Measurements from ENCODE around the gene CSF2RB. TPM values are rescaled to one million over a fixed set of nuclear protein-coding genes. Genes with fewer than 3 reads are reported as not detected.

CSF2RB gene
- total RNA-seq, 2 experiments from 2014 or later, result 0.22 to 0.48 TPM

DNA sequence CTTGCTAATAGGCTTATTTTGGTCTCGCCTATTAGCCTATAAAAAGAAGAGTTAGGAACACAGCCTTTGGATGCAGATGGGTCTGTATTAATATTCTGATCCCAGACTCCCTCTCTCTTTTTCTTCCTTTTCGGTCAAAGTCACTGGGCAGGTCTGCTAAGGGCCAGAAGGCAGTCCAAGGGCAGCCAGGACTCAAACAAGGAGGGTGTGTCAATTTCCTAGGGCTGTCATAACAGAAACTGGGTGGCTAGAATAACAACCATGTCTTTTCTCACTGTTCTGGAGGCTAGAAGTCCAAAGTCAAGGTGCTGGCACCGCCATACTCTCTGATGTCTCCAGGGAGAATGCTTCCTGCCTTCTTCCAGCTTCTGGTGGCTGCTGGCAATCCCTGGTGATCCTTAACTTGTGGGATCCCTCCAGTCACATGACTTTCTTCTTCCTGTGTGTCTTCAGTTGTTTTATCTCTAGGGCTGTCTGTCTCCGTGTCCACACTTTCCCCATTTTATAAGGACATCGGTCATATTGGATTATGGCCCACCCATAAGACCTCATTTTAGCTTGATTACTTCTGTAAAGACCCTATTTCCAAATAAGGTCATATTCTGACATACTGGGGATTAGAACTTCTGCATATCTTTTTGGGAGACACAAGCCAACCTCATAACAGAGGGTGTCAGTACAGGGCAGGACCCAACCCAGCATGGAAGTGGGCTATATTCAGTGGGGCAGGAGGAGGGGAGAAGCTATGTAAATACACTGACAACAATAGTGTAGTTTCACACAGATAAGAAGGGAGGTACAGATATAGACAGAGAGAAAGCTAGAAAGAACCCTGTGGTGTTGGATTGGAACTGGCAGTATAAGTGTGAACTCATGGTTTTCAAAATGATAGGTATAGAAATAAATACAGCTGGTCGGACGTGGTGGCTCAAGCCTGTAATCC is 5.9 kb upstream of the CSF2RB start:
- no peak overlapping the region for H3K4me3 Mint-ChIP-seq
- peaks cover 32% of the 10 kb centered on the region for H3K27me3 Mint-ChIP-seq
- intact Hi-C loops (cut with micrococcal nuclease), result no loop called here
- ChIA-PET CTCF (interaction anchor here (1.7 to 2.3 kb wide), 2 partner anchors 51 to 70 kb away, joined by 4 to 5 read pairs; no protein-coding TSS in a partner anchor), POLR2A (interaction anchor here (0.6 to 0.7 kb wide), 2 partner anchors 66 to 237 kb away, joined by 3 to 4 read pairs; no protein-coding TSS in a partner anchor)
- H3K9me3 Mint-ChIP-seq, result no peaks in the 10 kb centered on the region
- no peaks in the 10 kb centered on the region for H3K4me1 Mint-ChIP-seq (ENCODE audit: low read depth)
- no peak for DNase-seq
- no peaks in the 10 kb centered on the region for H3K36me3 Mint-ChIP-seq
- no peak overlapping the region for H3K27ac Mint-ChIP-seq

DNA sequence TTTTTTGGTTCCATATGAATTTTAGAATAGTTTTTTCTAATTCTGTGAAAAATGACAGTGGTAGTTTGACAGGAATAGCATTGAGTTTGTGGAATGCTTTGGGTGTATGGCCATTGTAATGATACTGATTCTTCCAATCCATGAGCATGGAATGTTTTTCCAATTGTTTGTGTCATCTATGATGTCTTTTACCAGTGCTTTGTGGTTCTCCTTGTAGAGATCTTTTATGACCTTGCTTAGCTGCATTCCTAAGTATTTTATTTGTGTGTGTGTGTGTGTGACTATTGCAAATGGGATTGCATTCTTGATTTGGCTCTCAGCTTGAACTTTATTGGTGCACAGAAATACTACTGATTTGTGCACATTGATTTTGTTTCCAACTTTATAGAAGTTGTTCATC is 3.0 kb upstream of the CSF2RB start:
- H3K4me1 Mint-ChIP-seq (ENCODE audit: low read depth), result no peaks in the 10 kb centered on the region
- no peak overlapping the region for H3K4me3 Mint-ChIP-seq

DNA sequence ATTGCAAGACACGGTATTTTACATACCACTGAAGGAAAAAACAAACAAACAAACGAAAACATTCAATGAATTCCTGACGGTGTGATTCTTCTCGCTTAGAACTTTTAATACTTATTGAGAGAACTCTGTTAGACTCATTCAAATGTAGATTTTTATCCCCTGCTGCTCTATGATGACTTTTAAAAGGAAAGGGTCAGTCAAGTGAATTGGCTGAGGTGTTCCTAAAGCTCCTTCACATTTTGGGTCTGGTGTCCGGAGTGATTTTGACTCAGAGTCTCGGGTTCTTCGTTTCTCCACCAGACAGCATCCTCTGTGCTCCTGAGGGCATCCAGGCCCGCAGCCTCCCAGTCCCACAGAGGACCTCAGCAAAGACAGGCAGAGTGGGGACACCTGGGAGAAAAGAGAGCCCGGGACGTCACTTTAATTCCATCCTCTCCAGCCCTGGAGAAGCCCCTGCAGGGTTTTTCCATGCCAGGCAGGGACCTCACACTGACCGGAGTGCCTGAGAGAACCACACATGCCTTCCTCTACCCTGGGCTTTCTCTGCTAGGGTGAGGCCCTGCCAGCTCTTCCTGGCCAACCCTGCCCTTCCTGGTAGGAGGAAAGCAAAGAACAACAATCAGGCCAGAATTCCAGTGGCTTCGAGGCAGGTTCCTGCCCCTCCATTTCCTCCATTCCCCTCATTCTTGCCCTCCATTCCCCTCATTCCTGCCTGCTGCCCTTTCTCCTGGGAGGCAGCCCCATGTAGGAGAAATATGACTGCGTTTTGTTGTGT is 1.4 kb upstream of the CSF2RB start:
- CTCF ChIA-PET, result interaction anchor here (1.0 kb wide), 1 partner anchor 348 kb away, joined by 3 read pairs; no protein-coding TSS in a partner anchor
- H3K27me3 Mint-ChIP-seq, result peaks cover 14% of the 10 kb centered on the region

More for the DNA sequence above, 3.0 kb upstream of the CSF2RB start:
- H3K27ac Mint-ChIP-seq, result no peak overlapping the region
- no peaks in the 10 kb centered on the region for H3K36me3 Mint-ChIP-seq
- peaks cover 18% of the 10 kb centered on the region for H3K27me3 Mint-ChIP-seq
- no peak for DNase-seq
- ChIA-PET CTCF (interaction anchor here (1.1 kb wide), 2 partner anchors 54 to 68 kb away, joined by 3 to 5 read pairs; no protein-coding TSS in a partner anchor), POLR2A (no interaction called here)
- no peaks in the 10 kb centered on the region for H3K9me3 Mint-ChIP-seq
- intact Hi-C loops (cut with micrococcal nuclease), result no loop called here

DNA sequence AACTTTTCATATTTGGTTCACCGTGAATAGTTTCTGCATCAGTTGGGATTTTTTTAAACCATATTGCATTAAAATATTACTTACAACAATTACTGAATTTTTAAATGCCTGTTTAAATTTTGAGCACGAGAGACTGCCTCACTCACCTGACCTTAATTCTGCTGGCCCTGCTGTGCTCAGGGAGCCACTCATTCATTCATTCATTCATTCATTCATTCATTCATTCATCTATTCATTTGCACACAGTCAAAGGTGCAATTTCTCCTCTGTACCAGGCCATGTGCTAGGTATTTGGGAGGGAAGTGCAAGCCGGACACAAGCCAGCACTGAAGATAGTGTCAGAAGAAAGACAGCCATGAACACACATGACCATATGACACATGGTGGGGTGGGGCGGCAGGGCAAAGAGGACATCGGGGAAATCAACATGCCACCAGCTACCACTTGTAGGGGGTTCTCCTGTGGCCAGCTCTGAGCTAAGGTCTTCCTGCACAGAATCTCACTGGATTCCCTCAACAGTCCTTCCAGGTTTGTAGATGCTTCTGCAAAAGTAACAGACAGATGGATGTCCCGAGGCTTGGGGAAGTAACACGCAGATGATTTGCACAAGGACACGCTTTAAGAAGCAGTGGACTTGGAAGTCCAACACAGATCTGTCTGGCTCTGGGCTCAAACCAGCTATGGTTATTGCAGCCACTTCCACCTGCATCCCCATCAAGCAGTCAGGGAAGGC is 568 bp upstream of the CSF2RB start:
- Mint-ChIP-seq H3K4me3 (no peak overlapping the region), H3K36me3 (no peaks in the 10 kb centered on the region), H3K9me3 (no peaks in the 10 kb centered on the region), H3K27me3 (peaks cover 10% of the 10 kb centered on the region), H3K4me1 (ENCODE audit: low read depth) (no peaks in the 10 kb centered on the region), H3K27ac (no peak overlapping the region)
- DNase-seq, result no peak
- ChIA-PET POLR2A (no interaction called here), CTCF (interaction anchor here (1.8 kb wide), 1 partner anchor 57 kb away, joined by 6 read pairs; no protein-coding TSS in a partner anchor)
- intact Hi-C loops (cut with micrococcal nuclease), result no loop called here

More for the DNA sequence above, 1.4 kb upstream of the CSF2RB start:
- H3K27ac Mint-ChIP-seq, result no peak overlapping the region
- no peaks in the 10 kb centered on the region for H3K36me3 Mint-ChIP-seq
- POLR2A ChIA-PET, result no interaction called here
- no peak for DNase-seq
- H3K4me3 Mint-ChIP-seq, result no peak overlapping the region
- intact Hi-C loops (cut with micrococcal nuclease), result no loop called here
- no peaks in the 10 kb centered on the region for H3K9me3 Mint-ChIP-seq
- H3K4me1 Mint-ChIP-seq (ENCODE audit: low read depth), result no peaks in the 10 kb centered on the region

DNA sequence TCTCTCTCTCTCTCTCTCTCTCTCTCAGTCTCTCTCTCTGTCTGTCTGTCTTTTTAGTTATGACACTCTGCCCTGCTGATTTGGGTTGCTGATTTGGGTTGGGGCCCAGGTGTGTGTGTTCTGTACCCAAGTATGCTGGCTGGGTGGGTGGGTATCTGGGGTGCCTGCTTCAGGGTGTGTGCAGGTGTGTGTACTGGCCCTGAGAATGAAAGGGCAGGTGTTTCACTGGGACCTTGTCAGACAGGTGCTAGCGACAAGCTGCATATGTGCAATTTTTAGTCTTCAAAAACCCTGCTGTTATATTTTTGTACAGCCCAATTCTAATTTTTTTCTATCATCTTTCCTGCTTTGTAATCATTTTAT is 943 bp downstream of the CSF2RB start:
- Mint-ChIP-seq H3K36me3 (no peaks in the 10 kb centered on the region), H3K4me3 (no peak overlapping the region), H3K27ac (no peak overlapping the region), H3K4me1 (ENCODE audit: low read depth) (no peaks in the 10 kb centered on the region), H3K9me3 (no peaks in the 10 kb centered on the region), H3K27me3 (peaks cover 9% of the 10 kb centered on the region)
- intact Hi-C loops (cut with micrococcal nuclease), result no loop called here
- DNase-seq, result no peak
- ChIA-PET CTCF (interaction anchor here (1.8 kb wide), 1 partner anchor 58 kb away, joined by 6 read pairs; no protein-coding TSS in a partner anchor), POLR2A (no interaction called here)

DNA sequence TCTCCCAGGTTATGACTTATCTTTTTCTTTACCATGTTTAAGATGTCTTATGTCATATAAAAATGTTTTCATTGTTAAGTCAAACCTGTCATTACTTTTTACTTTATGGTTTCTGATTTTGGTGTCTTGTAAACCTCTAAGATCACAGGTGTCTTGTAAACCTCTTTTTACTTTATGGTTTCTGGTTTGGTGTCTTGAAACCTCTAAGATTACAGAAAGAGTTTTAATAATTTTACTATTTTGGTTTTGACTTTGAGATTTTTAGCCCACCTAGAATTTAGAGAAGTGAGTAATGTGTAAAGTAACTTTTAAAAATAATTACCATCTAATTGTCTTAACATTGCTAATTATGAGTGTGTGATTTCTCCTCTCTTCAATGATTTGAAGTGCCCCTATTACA is 2.6 kb downstream of the CSF2RB start:
- intact Hi-C loops (cut with micrococcal nuclease), result no loop called here
- H3K36me3 Mint-ChIP-seq, result no peaks in the 10 kb centered on the region
- H3K27me3 Mint-ChIP-seq, result peaks cover 12% of the 10 kb centered on the region
- ChIA-PET POLR2A (no interaction called here), CTCF (no interaction called here)
- H3K27ac Mint-ChIP-seq, result no peak overlapping the region
- DNase-seq, result no peak
- H3K4me3 Mint-ChIP-seq, result no peak overlapping the region
- no peaks in the 10 kb centered on the region for H3K9me3 Mint-ChIP-seq
- no peaks in the 10 kb centered on the region for H3K4me1 Mint-ChIP-seq (ENCODE audit: low read depth)

DNA sequence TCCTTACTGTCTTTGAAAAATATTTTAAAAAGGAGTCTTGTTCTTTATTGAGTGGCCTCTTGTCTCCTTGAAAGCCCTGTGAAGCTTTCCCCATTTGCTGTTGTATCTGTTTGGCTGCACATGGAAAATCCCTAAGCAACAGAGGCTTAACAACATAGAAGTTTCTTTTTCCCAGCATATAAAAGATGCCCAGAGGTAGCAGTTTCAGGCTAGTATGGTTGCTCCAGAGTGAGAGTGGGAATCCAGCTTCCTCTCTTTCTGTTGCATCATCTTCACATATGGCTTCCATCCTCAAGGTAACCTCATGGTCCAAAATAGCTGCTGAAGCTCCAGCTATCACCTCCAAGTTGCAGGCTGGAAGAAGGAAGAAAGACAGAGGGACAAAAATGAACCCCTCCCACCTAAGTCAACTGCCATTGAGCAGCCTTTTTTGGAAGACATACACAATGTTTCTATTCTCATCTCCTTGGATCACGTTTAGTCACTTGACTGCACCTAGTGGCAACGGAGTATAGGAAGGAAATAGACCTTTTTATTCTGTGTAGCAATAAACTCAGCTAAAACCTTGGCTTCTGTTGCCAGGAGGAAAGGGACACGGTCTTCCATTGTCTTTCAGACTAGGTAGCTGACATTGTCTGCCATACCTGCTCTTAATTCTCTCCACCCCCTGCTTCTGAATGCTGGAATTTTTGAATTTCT is 5.3 kb downstream of the CSF2RB start:
- Mint-ChIP-seq H3K27me3 (peaks cover 7% of the 10 kb centered on the region), H3K4me3 (no peak overlapping the region), H3K27ac (no peak overlapping the region), H3K36me3 (no peaks in the 10 kb centered on the region), H3K9me3 (no peaks in the 10 kb centered on the region), H3K4me1 (ENCODE audit: low read depth) (no peaks in the 10 kb centered on the region)
- ChIA-PET CTCF (interaction anchor here (1.0 kb wide), 1 partner anchor 63 kb away, joined by 3 read pairs; no protein-coding TSS in a partner anchor), POLR2A (no interaction called here)
- no peak for DNase-seq
- intact Hi-C loops (cut with micrococcal nuclease), result no loop called here

DNA sequence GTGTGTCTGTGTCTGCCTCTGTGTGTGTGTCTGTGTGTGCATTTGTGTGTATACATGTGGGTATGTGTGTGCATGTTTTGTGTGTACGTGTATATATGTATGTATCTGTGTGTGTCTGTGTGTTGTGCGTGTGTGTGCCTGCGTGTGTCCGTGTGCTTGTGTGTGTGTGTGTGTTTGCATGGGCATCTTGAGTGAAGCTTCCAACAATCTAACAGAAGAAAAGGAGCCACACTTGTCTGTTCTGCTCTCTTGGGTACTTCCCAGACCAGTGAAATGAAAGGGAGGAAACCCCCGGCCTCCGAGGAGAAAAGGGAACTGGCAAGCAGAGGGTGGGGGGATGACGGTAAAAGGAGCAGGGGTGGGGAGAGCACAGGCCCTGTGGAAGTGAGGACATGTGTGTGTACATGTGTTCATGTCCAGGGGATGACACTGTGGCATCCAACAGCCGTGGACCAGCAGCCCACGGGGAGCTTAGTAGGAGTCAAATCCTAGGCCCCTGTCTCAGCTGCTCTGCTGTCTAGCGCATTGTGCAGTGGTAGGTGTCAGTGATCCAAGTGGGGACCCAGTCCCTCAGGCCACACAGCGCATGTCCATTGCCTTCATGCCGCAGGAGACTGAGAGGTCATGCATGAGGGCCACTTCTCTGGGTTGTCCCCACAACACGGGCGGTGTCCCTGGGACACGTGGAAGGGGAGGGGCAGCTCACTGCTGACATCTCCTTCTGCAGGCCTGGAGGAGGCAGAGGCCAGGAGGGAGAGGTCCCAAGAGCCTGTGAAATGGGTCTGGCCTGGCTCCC is 8.1 kb downstream of the CSF2RB start:
- Mint-ChIP-seq H3K36me3 (no peaks in the 10 kb centered on the region), H3K27me3 (peaks cover 11% of the 10 kb centered on the region), H3K4me3 (no peak overlapping the region), H3K4me1 (ENCODE audit: low read depth) (no peaks in the 10 kb centered on the region), H3K27ac (no peak overlapping the region), H3K9me3 (no peaks in the 10 kb centered on the region)
- POLR2A ChIA-PET, result no interaction called here
- DNase-seq, result peak; percentile 31
- CTCF ChIA-PET, result no interaction called here
- intact Hi-C loops (cut with micrococcal nuclease), result no loop called here

DNA sequence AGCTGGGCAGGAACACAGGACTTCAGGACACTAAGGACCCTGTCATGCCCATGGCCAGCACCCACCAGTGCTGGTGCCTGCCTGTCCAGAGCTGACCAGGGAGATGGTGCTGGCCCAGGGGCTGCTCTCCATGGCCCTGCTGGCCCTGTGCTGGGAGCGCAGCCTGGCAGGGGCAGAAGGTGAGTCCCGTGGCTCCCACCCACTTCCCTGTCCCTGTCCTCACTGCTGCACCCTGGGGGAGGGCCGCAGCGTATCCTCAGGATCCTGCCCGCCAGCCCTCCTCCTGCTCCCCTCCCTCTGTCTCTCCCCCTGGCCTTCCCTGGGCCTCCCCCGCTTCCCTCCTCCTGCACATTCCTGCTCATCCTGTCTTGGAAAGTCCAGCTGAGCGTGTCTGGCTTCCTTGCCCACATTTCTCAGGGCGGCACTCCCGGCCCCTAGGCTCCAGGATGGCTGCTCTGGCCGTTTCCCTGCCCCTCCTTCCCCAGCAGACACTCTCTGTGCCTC is 8.7 kb downstream of the CSF2RB start:
- POLR2A ChIA-PET, result no interaction called here
- Mint-ChIP-seq H3K4me1 (ENCODE audit: low read depth) (no peaks in the 10 kb centered on the region), H3K4me3 (no peak overlapping the region), H3K27me3 (peaks cover 11% of the 10 kb centered on the region), H3K9me3 (no peaks in the 10 kb centered on the region), H3K36me3 (no peaks in the 10 kb centered on the region), H3K27ac (no peak overlapping the region)
- DNase-seq, result no peak
- intact Hi-C loops (cut with micrococcal nuclease), result no loop called here
- CTCF ChIA-PET, result no interaction called here

DNA sequence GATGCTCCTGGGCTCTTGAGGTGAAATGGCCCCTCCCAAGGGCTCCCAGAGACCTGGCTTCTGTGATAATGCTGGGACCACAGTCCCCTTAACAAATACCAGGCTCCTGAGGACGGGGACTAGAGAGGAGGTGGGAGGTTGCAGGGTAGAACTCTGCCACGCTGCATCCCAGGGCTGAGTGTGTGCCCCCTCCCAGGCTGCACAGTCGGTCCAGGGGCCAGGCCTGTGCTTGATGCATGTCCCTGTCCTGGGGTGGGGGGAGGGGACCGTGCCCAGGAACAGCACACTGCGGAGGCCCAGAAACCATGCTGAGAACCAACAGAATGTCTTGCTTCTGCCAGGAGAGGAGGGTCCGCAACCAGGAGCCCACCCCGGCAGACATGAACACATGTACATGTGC is 9.3 kb downstream of the CSF2RB start:
- Mint-ChIP-seq H3K36me3 (no peaks in the 10 kb centered on the region), H3K27me3 (peaks cover 11% of the 10 kb centered on the region), H3K27ac (no peak overlapping the region), H3K4me3 (no peak overlapping the region), H3K4me1 (ENCODE audit: low read depth) (no peaks in the 10 kb centered on the region), H3K9me3 (no peaks in the 10 kb centered on the region)
- CTCF ChIA-PET, result no interaction called here
- POLR2A ChIA-PET, result no interaction called here
- DNase-seq, result no peak
- intact Hi-C loops (cut with micrococcal nuclease), result no loop called here
